K562 (cell line): ENCODE data around the gene HSF4. TPM values are rescaled to one million over a fixed set of nuclear protein-coding genes. Genes with fewer than 3 reads are reported as not detected.
A peak's percentile ranks its signal among the peaks of the same experiment; 100 is the strongest.

ENCODE experiments used
- CBX3 ChIP-seq, 2 experiments: IDR thresholded peaks; 1 replicate in 1 of 2; 2 replicates in 1 of 2; pipeline ENCODE4 v1.6.1; 2012; ENCODE audit warnings: inconsistent platforms in 2 of 2, low read length in 2 of 2, borderline replicate concordance in 1 of 2, control low read depth in 1 of 2
- NR2F6 ChIP-seq: fragments of 450-650 bp; formaldehyde crosslinking; IDR thresholded peaks from 2 replicates; pipeline ENCODE4 v1.4.0; 2020; ENCODE audit warnings: mild to moderate bottlenecking
- POLR2H ChIP-seq: IDR thresholded peaks from 2 replicates; pipeline ENCODE4 v1.6.1; 2016; ENCODE audit warnings: missing genetic modification characterization, low read depth, mild to moderate bottlenecking, control low read depth, missing compliant biosample characterization, moderate library complexity
- RAD21 ChIP-seq, 2 experiments: fragments of 250-450 bp in 1 of 2; fragments of 450-650 bp in 1 of 2; sonication (Bioruptor Pico) in 1 of 2; formaldehyde crosslinking in 1 of 2; IDR thresholded peaks in 1 of 2; conservative IDR thresholded peaks in 1 of 2; 2 replicates each; pipeline versions ENCODE4 v1.4.0 to v1.8.0; 2020 to 2022; ENCODE audit warnings: mild to moderate bottlenecking in 2 of 2, moderate library complexity in 1 of 2
- SETDB1 ChIP-seq: IDR thresholded peaks from one replicate; pipeline ENCODE4 v1.6.1; 2012; ENCODE audit warnings: low read length, control low read depth, inconsistent platforms
- STAT6 ChIP-seq: sonication (generic); formaldehyde crosslinking; IDR thresholded peaks from 2 replicates; pipeline ENCODE4 v1.8.1; 2023; ENCODE audit warnings: mild to moderate bottlenecking, missing genetic modification reagents
- TFAM ChIP-seq: fragments of 250-450 bp; sonication (Bioruptor Pico); conservative IDR thresholded peaks from 2 replicates; pipeline ENCODE4 v1.5.0; 2021; ENCODE audit warnings: mild to moderate bottlenecking, moderate library complexity
- ZNF318 ChIP-seq, 2 experiments: fragments of 450-650 bp; IDR thresholded peaks; 2 replicates each; pipeline ENCODE4 v1.6.1; 2016; ENCODE audit warnings: mild to moderate bottlenecking in 2 of 2, borderline replicate concordance in 1 of 2, low read depth in 1 of 2, moderate library complexity in 1 of 2
- polyA plus RNA-seq, 8 experiments: library from polyadenylated mRNA; depleted of rRNA in 4 of 8; stranded (reverse) in 5 of 8; unstranded in 3 of 8; fragments of >200 nt; fragmentation: Nextera tagmentation in 2 of 8; fragmentation: Illumina TruSeq in 1 of 8; extraction: Ambion mirVana in 2 of 8; extraction: Trizol in 1 of 8; gene quantifications; 2 replicates each; pipeline versions ENCODE4 v1.2.1 to v1.2.3, GENCODE V29; 2011 to 2014; ENCODE audit warnings: inconsistent platforms in 1 of 8, missing spikeins in 1 of 8
- total RNA-seq, 7 experiments: library from RNA; depleted of rRNA in 6 of 7; stranded (reverse); fragments of >200 nt in 6 of 7; fragmentation: Illumina TruSeq in 2 of 7; extraction: Trizol in 2 of 7; gene quantifications; 2 replicates each; pipeline versions ENCODE4 v1.2.1 to v1.2.3, GENCODE V29; 2011 to 2021; ENCODE audit warnings: low replicate concordance in 1 of 7

HSF4 gene
- total and polyA plus RNA-seq, 9 of the 15 experiments (the other 6 are each of a cell fraction or from before 2014, with no cell fraction given), result 0.50 to 35.4 (median 8.8) TPM; not detected in 1

GRCh38 chr16:67155295-67156142, 9.0 kb upstream of the HSF4 start (continued):
- TF ChIP-seq ZNF318 (IDR thresholded peaks at IDR 0.05; ENCODE audit: borderline replicate concordance in 1 of 2, low read depth in 1 of 2), result no peak
- no peak for TF ChIP-seq SETDB1
- no peak for TF ChIP-seq NR2F6 (CRISPR knock-in tag)
- TF ChIP-seq CBX3 (IDR thresholded peaks at IDR 0.05; ENCODE audit: borderline replicate concordance in 1 of 2, low read length in 2 of 2), result 0 out of 3 replicates have a peak, but pooled peaks of 1 of the 2 experiments have one; percentile 40
- TF ChIP-seq RAD21 (CRISPR knock-in tag; conservative IDR thresholded peaks at IDR 0.05 in 1 of 2, IDR thresholded peaks at IDR 0.05 in 1 of 2), result peak; percentile 83 to 91
- TF ChIP-seq STAT6 (CRISPR knock-in tag), result 0 out of 2 replicates have a peak, but pooled peaks have one; percentile 37
- no peak for TF ChIP-seq TFAM (CRISPR knock-in tag)
- no peak for TF ChIP-seq POLR2H (tag)
